Erythroblast (primary cell): ENCODE measurements around the gene GPATCH4.
"Not testable (repeated sequence)": the region's sequence is repeated elsewhere in the genome, so short reads cannot be mapped to it uniquely, and the experiment has no call there.

Experiments used
- DNase-seq, 2 experiments: peaks; one replicate each; lab custom pipeline; 2025; lab: John Stamatoyannopoulos, UW
- GATA1 ChIP-seq: IDR thresholded peaks from 2 replicates; pipeline ENCODE4 v1.6.1; 2011; ENCODE audit warnings: low read depth, mild to moderate bottlenecking, control low read depth, low read length, moderate library complexity
- POLR2A ChIP-seq: IDR thresholded peaks from 2 replicates; pipeline ENCODE4 v1.6.1; 2011; ENCODE audit warnings: mild to moderate bottlenecking, low read length

The GPATCH4 gene

GRCh38 chr1:156571261-156571852 is 29.9 kb downstream of the GPATCH4 start:
- DNase-seq, result peak in 1 of 2 experiments; percentile 38
- no peak for TF ChIP-seq POLR2A

- DNase-seq, result no peak
- TF ChIP-seq GATA1, result no peak
- no peak for TF ChIP-seq POLR2A
Measured at GRCh38 chr1:156566436-156566835, 34.8 kb downstream of the GPATCH4 start.

- TF ChIP-seq POLR2A (no peak), GATA1 (no peak)
- DNase-seq, result no peak
Measured at GRCh38 chr1:156565519-156565918, 35.8 kb downstream of the GPATCH4 start.

GRCh38 chr1:156560585-156561163 is 40.6 kb downstream of the GPATCH4 start:
- TF ChIP-seq GATA1 (no peak), POLR2A (no peak)
- peak; percentile 23 to 68 for DNase-seq

- TF ChIP-seq GATA1, result no peak
- TF ChIP-seq POLR2A, result no peak
Measured at GRCh38 chr1:156559797-156560385, 41.4 kb downstream of the GPATCH4 start.

GRCh38 chr1:156559086-156559796 is 42.0 kb downstream of the GPATCH4 start:
- no peak for DNase-seq
- TF ChIP-seq GATA1, result no peak
- TF ChIP-seq POLR2A, result no peak

More at GRCh38 chr1:156559797-156560385, 41.4 kb downstream of the GPATCH4 start:
- DNase-seq, result no peak

- TF ChIP-seq POLR2A (no peak), GATA1 (no peak)
- DNase-seq, result no peak
Measured at GRCh38 chr1:156556354-156556753, 44.9 kb downstream of the GPATCH4 start.

GRCh38 chr1:156555715-156556114 is 45.6 kb downstream of the GPATCH4 start:
- DNase-seq, result no peak
- TF ChIP-seq GATA1 (no peak), POLR2A (no peak)

- TF ChIP-seq GATA1 (no peak), POLR2A (no peak)
- DNase-seq, result no peak
Measured at GRCh38 chr1:156554971-156555370, 46.3 kb downstream of the GPATCH4 start.

GRCh38 chr1:156553860-156554485 is 47.3 kb downstream of the GPATCH4 start:
- TF ChIP-seq POLR2A (no peak), GATA1 (no peak)
- no peak for DNase-seq

- not testable (repeated sequence) for DNase-seq
Measured at GRCh38 chr1:156552937-156553336, 48.3 kb downstream of the GPATCH4 start.

- DNase-seq, result no peak
- TF ChIP-seq POLR2A (no peak), GATA1 (no peak)
Measured at GRCh38 chr1:156552518-156552917, 48.8 kb downstream of the GPATCH4 start.

GRCh38 chr1:156551869-156552268 is 49.4 kb downstream of the GPATCH4 start:
- TF ChIP-seq GATA1 (no peak), POLR2A (no peak)
- DNase-seq, result no peak
